Measurements from ENCODE around the gene SYT17.

SYT17 gene

GRCh38 chr16:19307587-19308241 is 139.7 kb downstream of the SYT17 start:
- Histone ChIP-seq H3K79me2 (ENCODE audit: low read length) (no peaks in the 10 kb centered on the region), H3K4me1 (ENCODE audit: low read length) (peaks cover 16% of the 10 kb centered on the region)

GRCh38 chr16:19308392-19308791 is 140.4 kb downstream of the SYT17 start:
- H3K27ac ChIP-seq (ENCODE audit: low read length), result no peak overlapping the region
- H4K20me1 ChIP-seq (ENCODE audit: insufficient read depth, low read length), result no peaks in the 10 kb centered on the region
- H3K27me3 ChIP-seq (ENCODE audit: low read depth, low read length), result no peaks in the 10 kb centered on the region
- no peak overlapping the region for H3K4me3 ChIP-seq (ENCODE audit: low read length)
- no peak for TF ChIP-seq CTCF (IDR thresholded peaks at IDR 0.05; ENCODE audit: low read depth, low read length)
- no peak overlapping the region for H2AFZ ChIP-seq (ENCODE audit: low read depth, low read length)
- H3K9ac ChIP-seq (ENCODE audit: low read length), result no peak overlapping the region
- no peaks in the 10 kb centered on the region for H3K9me3 ChIP-seq (ENCODE audit: insufficient read depth, low read length)
- no peak overlapping the region for H3K4me2 ChIP-seq (ENCODE audit: low read length)
- H3K4me1 ChIP-seq (ENCODE audit: low read length), result peaks cover 16% of the 10 kb centered on the region
- H3K79me2 ChIP-seq (ENCODE audit: low read length), result no peaks in the 10 kb centered on the region
- H3K36me3 ChIP-seq (replicated peaks; ENCODE audit: low read depth, low read length), result no peaks in the 10 kb centered on the region

More at GRCh38 chr16:19307587-19308241, 139.7 kb downstream of the SYT17 start:
- no peaks in the 10 kb centered on the region for H3K36me3 ChIP-seq (replicated peaks; ENCODE audit: low read depth, low read length)
- no peak overlapping the region for H3K27ac ChIP-seq (ENCODE audit: low read length)
- no peaks in the 10 kb centered on the region for H3K9me3 ChIP-seq (ENCODE audit: insufficient read depth, low read length)
- no peaks in the 10 kb centered on the region for H4K20me1 ChIP-seq (ENCODE audit: insufficient read depth, low read length)
- no peak for TF ChIP-seq EZH2phosphoT487 (IDR thresholded peaks at IDR 0.05; ENCODE audit: low read depth)
- no peak for TF ChIP-seq CTCF (IDR thresholded peaks at IDR 0.05; ENCODE audit: low read depth, low read length)
- H3K27me3 ChIP-seq (ENCODE audit: low read depth, low read length), result no peaks in the 10 kb centered on the region
- H3K4me3 ChIP-seq (ENCODE audit: low read length), result no peak overlapping the region
- H2AFZ ChIP-seq (ENCODE audit: low read depth, low read length), result no peak overlapping the region
- H3K9ac ChIP-seq (ENCODE audit: low read length), result no peak overlapping the region
- no peak overlapping the region for H3K4me2 ChIP-seq (ENCODE audit: low read length)

- Histone ChIP-seq H4K20me1 (ENCODE audit: insufficient read depth, low read length) (no peaks in the 10 kb centered on the region), H3K9ac (ENCODE audit: low read length) (no peak overlapping the region), H3K27ac (ENCODE audit: low read length) (no peak overlapping the region), H3K4me1 (ENCODE audit: low read length) (peaks cover 13% of the 10 kb centered on the region), H3K27me3 (ENCODE audit: low read depth, low read length) (no peaks in the 10 kb centered on the region), H2AFZ (ENCODE audit: low read depth, low read length) (no peak overlapping the region), H3K9me3 (ENCODE audit: insufficient read depth, low read length) (no peaks in the 10 kb centered on the region), H3K36me3 (replicated peaks; ENCODE audit: low read depth, low read length) (no peaks in the 10 kb centered on the region), H3K4me2 (ENCODE audit: low read length) (no peak overlapping the region), H3K4me3 (ENCODE audit: low read length) (no peak overlapping the region), H3K79me2 (ENCODE audit: low read length) (no peaks in the 10 kb centered on the region)
- TF ChIP-seq EZH2phosphoT487 (IDR thresholded peaks at IDR 0.05; ENCODE audit: low read depth) (no peak), CTCF (IDR thresholded peaks at IDR 0.05; ENCODE audit: low read depth, low read length) (no peak)
Observed at GRCh38 chr16:19309178-19309577, 141.1 kb downstream of the SYT17 start.

- TF ChIP-seq CTCF (IDR thresholded peaks at IDR 0.05; ENCODE audit: low read depth, low read length), result no peak
- TF ChIP-seq EZH2phosphoT487 (IDR thresholded peaks at IDR 0.05; ENCODE audit: low read depth), result no peak
- H3K4me2 ChIP-seq (ENCODE audit: low read length), result no peak overlapping the region
- H3K79me2 ChIP-seq (ENCODE audit: low read length), result no peaks in the 10 kb centered on the region
- H3K27me3 ChIP-seq (ENCODE audit: low read depth, low read length), result no peaks in the 10 kb centered on the region
- no peak overlapping the region for H2AFZ ChIP-seq (ENCODE audit: low read depth, low read length)
- H3K27ac ChIP-seq (ENCODE audit: low read length), result no peak overlapping the region
- no peaks in the 10 kb centered on the region for H3K9me3 ChIP-seq (ENCODE audit: insufficient read depth, low read length)
- no peaks in the 10 kb centered on the region for H4K20me1 ChIP-seq (ENCODE audit: insufficient read depth, low read length)
- H3K4me3 ChIP-seq (ENCODE audit: low read length), result no peak overlapping the region
- H3K36me3 ChIP-seq (replicated peaks; ENCODE audit: low read depth, low read length), result no peaks in the 10 kb centered on the region
- H3K4me1 ChIP-seq (ENCODE audit: low read length), result no peaks in the 10 kb centered on the region
- H3K9ac ChIP-seq (ENCODE audit: low read length), result no peak overlapping the region
Observed at GRCh38 chr16:19314718-19315425, 146.8 kb downstream of the SYT17 start.

All from OCI-LY3 (cell line).